Fibroblast of lung (primary cell): ENCODE data around the gene SERPIND1. TPM values are rescaled to one million over a fixed set of nuclear protein-coding genes. Genes with fewer than 3 reads are reported as not detected.

Experiments used
- DNase-seq, 2 donors: peaks; one replicate each; pipeline versions ENCODE4 v3.0.0 to v3.0.0-alpha.2; 2010; ENCODE audit warnings: low read depth in 2 of 2
- H2AFZ ChIP-seq: 2 replicates; pipeline ENCODE4 v1.5.1; 2012; ENCODE audit warnings: low read length, control low read depth, inconsistent platforms
- H3K27ac ChIP-seq: 2 replicates; pipeline ENCODE4 v1.5.1; 2011; ENCODE audit warnings: low read length, control low read depth; ENCODE audit not compliant: insufficient read depth
- H3K27me3 ChIP-seq: 2 replicates; pipeline ENCODE4 v1.5.1; 2011; ENCODE audit warnings: mild to moderate bottlenecking, low read length; ENCODE audit not compliant: control insufficient read depth, insufficient read depth
- H3K36me3 ChIP-seq: 2 replicates; pipeline ENCODE4 v1.5.1; 2011; ENCODE audit warnings: low read length; ENCODE audit not compliant: control insufficient read depth, insufficient read depth
- H3K4me1 ChIP-seq: 2 replicates; pipeline ENCODE4 v1.5.1; 2011; ENCODE audit warnings: low read length; ENCODE audit not compliant: control insufficient read depth, insufficient read depth; ENCODE audit errors: extremely low read depth
- H3K4me2 ChIP-seq: 2 replicates; pipeline ENCODE4 v1.5.1; 2011; ENCODE audit warnings: low read length, control low read depth; ENCODE audit not compliant: insufficient read depth; ENCODE audit errors: extremely low read depth
- H3K4me3 ChIP-seq, 4 experiments: fragments of 200-600 bp in 1 of 4; sonication (generic) in 1 of 4; replicated peaks in 1 of 4; 2 replicates each; pipeline ENCODE4 v1.5.1; 2011 to 2016; ENCODE audit warnings: low read length in 4 of 4, low read depth in 3 of 4, mild to moderate bottlenecking in 3 of 4, control low read depth in 2 of 4, inconsistent platforms in 1 of 4, mixed read lengths in 1 of 4; ENCODE audit not compliant: insufficient read depth in 1 of 4; ENCODE audit errors: control extremely low read depth in 1 of 4
- H3K79me2 ChIP-seq: 2 replicates; pipeline ENCODE4 v1.5.1; 2012; ENCODE audit warnings: mild to moderate bottlenecking, low read length, inconsistent platforms; ENCODE audit not compliant: control insufficient read depth, insufficient read depth
- H3K9ac ChIP-seq: 2 replicates; pipeline ENCODE4 v1.5.1; 2011; ENCODE audit warnings: mild to moderate bottlenecking, low read length, control low read depth; ENCODE audit not compliant: insufficient read depth
- H3K9me3 ChIP-seq: 2 replicates; pipeline ENCODE4 v1.5.1; 2012; ENCODE audit warnings: low read depth, low read length; ENCODE audit not compliant: control insufficient read depth, insufficient read depth
- H4K20me1 ChIP-seq: 2 replicates; pipeline ENCODE4 v1.5.1; 2011; ENCODE audit warnings: low read length; ENCODE audit not compliant: control insufficient read depth, insufficient read depth; ENCODE audit errors: extremely low read depth
- EZH2 ChIP-seq: IDR thresholded peaks from 2 replicates; pipeline ENCODE4 v1.5.1; 2012; ENCODE audit warnings: low read length, control low read depth, mild to moderate bottlenecking; ENCODE audit errors: missing control alignments
- polyA plus RNA-seq, 2 donors: library from polyadenylated mRNA; depleted of rRNA in 1 of 2; stranded (reverse) in 1 of 2; unstranded in 1 of 2; fragments of >200 nt; gene quantifications; 2 replicates each; pipeline ENCODE4 v1.2.1, GENCODE V29; 2011 to 2012; ENCODE audit warnings: missing spikeins in 1 of 2
- total RNA-seq: library from RNA; depleted of rRNA; stranded (reverse); fragments of >200 nt; gene quantifications from 2 replicates; pipeline ENCODE4 v1.2.1, GENCODE V29; 2014
- TF ChIP-seq, protein P1 (sequence below), 2 donors: IDR thresholded peaks in 1 of 2; conservative IDR thresholded peaks in 1 of 2; 1 replicate in 1 of 2; 2 replicates in 1 of 2; pipeline ENCODE4 v1.5.1; 2011 to 2012; ENCODE audit warnings: low read length in 2 of 2, control low read depth in 1 of 2, inconsistent platforms in 1 of 2, low read depth in 1 of 2, mild to moderate bottlenecking in 1 of 2

The SERPIND1 gene
- total and polyA plus RNA-seq, 2 donors (not counting 1 experiment from before 2014, with no cell fraction given): 0.03 TPM; not detected in 1

DNA sequence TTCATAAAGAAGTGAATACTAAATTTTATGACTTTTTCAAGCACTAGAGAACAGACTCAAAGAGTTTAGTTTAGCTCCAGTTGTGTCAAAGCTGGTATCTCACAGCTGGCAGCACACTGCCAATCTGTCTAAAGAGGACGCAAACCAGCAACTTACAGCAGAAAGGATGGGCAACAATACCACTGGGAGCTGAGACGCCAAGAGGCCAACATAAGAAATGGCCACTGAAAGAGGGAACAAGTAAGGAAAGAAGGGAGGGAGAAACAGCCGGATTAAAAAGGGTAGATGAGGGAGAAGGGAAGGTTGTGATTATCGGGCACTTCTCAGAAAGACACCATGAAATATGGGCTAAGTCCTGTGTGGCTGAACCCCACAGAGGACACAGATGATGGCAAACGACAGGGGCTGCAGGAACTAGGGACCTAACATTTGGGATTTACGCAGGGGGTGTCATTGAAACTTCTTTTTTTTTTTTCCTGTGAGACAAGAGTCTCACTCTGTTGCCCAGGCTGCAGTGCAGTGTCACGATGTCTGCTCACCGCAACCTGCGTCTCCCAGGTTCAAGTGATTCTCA is 41.7 kb downstream of the SERPIND1 start:
- Histone ChIP-seq H3K27ac (no peak overlapping the region), H3K79me2 (no peaks in the 10 kb centered on the region), H3K4me1 (no peaks in the 10 kb centered on the region), H3K9ac (no peak overlapping the region), H3K4me3 (no peak overlapping the region), H2AFZ (no peak overlapping the region), H3K27me3 (no peaks in the 10 kb centered on the region), H4K20me1 (no peaks in the 10 kb centered on the region), H3K9me3 (no peaks in the 10 kb centered on the region), H3K36me3 (peaks cover 10% of the 10 kb centered on the region), H3K4me2 (no peak overlapping the region)
- DNase-seq: no peak
- no peak for TF ChIP-seq EZH2
- TF ChIP-seq, protein P1, sequence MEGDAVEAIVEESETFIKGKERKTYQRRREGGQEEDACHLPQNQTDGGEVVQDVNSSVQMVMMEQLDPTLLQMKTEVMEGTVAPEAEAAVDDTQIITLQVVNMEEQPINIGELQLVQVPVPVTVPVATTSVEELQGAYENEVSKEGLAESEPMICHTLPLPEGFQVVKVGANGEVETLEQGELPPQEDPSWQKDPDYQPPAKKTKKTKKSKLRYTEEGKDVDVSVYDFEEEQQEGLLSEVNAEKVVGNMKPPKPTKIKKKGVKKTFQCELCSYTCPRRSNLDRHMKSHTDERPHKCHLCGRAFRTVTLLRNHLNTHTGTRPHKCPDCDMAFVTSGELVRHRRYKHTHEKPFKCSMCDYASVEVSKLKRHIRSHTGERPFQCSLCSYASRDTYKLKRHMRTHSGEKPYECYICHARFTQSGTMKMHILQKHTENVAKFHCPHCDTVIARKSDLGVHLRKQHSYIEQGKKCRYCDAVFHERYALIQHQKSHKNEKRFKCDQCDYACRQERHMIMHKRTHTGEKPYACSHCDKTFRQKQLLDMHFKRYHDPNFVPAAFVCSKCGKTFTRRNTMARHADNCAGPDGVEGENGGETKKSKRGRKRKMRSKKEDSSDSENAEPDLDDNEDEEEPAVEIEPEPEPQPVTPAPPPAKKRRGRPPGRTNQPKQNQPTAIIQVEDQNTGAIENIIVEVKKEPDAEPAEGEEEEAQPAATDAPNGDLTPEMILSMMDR (conservative IDR thresholded peaks at IDR 0.05 in 1 of 2, IDR thresholded peaks at IDR 0.05 in 1 of 2; ENCODE audit: low read depth in 1 of 2, low read length in 2 of 2): no peak

DNA sequence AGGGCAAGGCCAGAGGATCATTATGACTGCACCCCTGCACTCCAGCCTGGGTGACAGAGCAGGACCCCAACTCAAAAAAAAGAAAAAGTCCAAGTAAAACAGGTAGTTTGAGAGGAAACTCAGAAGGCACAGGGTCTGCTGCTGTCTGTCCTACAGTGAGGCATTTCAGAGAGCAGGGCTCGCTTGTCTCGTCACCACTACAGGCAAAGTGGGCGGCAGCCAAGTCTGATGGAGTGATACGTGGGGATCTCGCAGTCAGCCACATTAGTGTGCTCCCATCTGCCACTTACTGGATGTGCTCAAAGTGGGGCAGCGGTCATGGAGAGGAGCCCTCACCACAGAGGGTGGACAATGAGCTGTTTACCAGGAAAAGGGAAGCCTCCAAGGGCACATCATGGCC is 42.6 kb downstream of the SERPIND1 start:
- Histone ChIP-seq H2AFZ (no peak overlapping the region), H3K27me3 (no peaks in the 10 kb centered on the region), H3K36me3 (peaks cover 10% of the 10 kb centered on the region), H3K9me3 (no peaks in the 10 kb centered on the region), H3K4me1 (no peaks in the 10 kb centered on the region), H3K4me3 (no peak overlapping the region), H3K4me2 (no peak overlapping the region), H3K79me2 (no peaks in the 10 kb centered on the region), H4K20me1 (no peaks in the 10 kb centered on the region), H3K9ac (no peak overlapping the region), H3K27ac (no peak overlapping the region)
- DNase-seq: no peak
- TF ChIP-seq EZH2: no peak
- TF ChIP-seq, protein P1 (conservative IDR thresholded peaks at IDR 0.05 in 1 of 2, IDR thresholded peaks at IDR 0.05 in 1 of 2; ENCODE audit: low read depth in 1 of 2, low read length in 2 of 2): no peak

DNA sequence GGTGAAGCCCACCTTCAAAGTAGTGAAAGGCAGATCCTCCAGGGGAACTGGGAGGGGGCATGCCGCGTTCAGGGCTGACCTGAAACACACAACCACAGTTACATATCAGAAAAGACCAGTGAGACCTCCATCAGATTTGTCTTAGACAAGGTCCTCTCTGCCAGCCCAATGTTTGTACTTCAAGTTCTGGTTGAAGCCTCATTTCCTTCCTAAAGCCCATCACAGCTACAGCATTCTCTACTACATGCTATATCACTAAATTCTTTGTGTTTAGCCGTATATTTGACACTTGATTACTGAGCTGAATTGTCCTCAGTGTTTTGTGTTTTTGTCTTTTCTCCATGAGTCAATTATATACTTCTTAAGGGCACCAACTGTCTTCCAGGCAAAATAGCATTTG is 44.6 kb downstream of the SERPIND1 start:
- no peaks in the 10 kb centered on the region for H3K4me1 ChIP-seq
- H3K9ac ChIP-seq: no peak overlapping the region
- no peak overlapping the region for H3K4me2 ChIP-seq
- no peak overlapping the region for H3K4me3 ChIP-seq
- H2AFZ ChIP-seq: no peak overlapping the region
- no peaks in the 10 kb centered on the region for H3K79me2 ChIP-seq
- no peaks in the 10 kb centered on the region for H4K20me1 ChIP-seq
- peaks cover 6% of the 10 kb centered on the region for H3K36me3 ChIP-seq
- H3K27me3 ChIP-seq: no peaks in the 10 kb centered on the region
- no peaks in the 10 kb centered on the region for H3K9me3 ChIP-seq
- H3K27ac ChIP-seq: no peak overlapping the region
- no peak for DNase-seq
- no peak for TF ChIP-seq EZH2
- TF ChIP-seq, protein P1 (conservative IDR thresholded peaks at IDR 0.05 in 1 of 2, IDR thresholded peaks at IDR 0.05 in 1 of 2; ENCODE audit: low read depth in 1 of 2, low read length in 2 of 2): no peak
